Calu3 (cell line): ENCODE data around the gene TTLL10. TPM values are rescaled to one million over a fixed set of nuclear protein-coding genes. Genes with fewer than 3 reads are reported as not detected.

ENCODE experiments used
- BruUV-seq: library from RNA; stranded (reverse); fragments of 400-500 nt; replicated peaks from 2 replicates; lab custom pipeline; 2021; lab: Mats Ljungman, UMichigan
- CTCF ChIA-PET: fragments of 300-600 bp; sonication (Branson Sonifier 250); formaldehyde crosslinking; loops from one replicate; lab custom pipeline; 2022; ENCODE audit warnings: antibody characterized with exemption; lab: Charles Lee
- DNase-seq: peaks from one replicate; pipeline ENCODE4 v3.0.0; 2022
- H3K27ac Mint-ChIP-seq: one replicate; pipeline ENCODE4 v1.8.0; 2022; ENCODE audit warnings: mixed read lengths; ENCODE audit not compliant: unreplicated experiment
- H3K27me3 Mint-ChIP-seq: one replicate; pipeline ENCODE4 v1.8.0; 2022; ENCODE audit warnings: mixed read lengths; ENCODE audit not compliant: unreplicated experiment
- H3K36me3 Mint-ChIP-seq: one replicate; pipeline ENCODE4 v1.8.0; 2022; ENCODE audit warnings: mild to moderate bottlenecking, moderate library complexity, mixed read lengths; ENCODE audit not compliant: insufficient read depth, unreplicated experiment
- H3K4me1 Mint-ChIP-seq: one replicate; pipeline ENCODE4 v1.8.0; 2022; ENCODE audit warnings: mild to moderate bottlenecking, low read depth, mixed read lengths; ENCODE audit not compliant: unreplicated experiment
- H3K4me3 Mint-ChIP-seq: one replicate; pipeline ENCODE4 v1.8.0; 2022; ENCODE audit warnings: mild to moderate bottlenecking, low read depth, moderate library complexity, mixed read lengths; ENCODE audit not compliant: unreplicated experiment
- H3K9me3 Mint-ChIP-seq: one replicate; pipeline ENCODE4 v1.8.0; 2022; ENCODE audit warnings: low read depth, mixed read lengths; ENCODE audit not compliant: unreplicated experiment
- CTCF ChIP-seq: fragments of 200-600 bp; IDR thresholded peaks from one replicate; pipeline ENCODE4 v1.8.0; 2022; ENCODE audit warnings: antibody characterized with exemption; ENCODE audit not compliant: unreplicated experiment
- intact Hi-C: fragments of 100-400 bp; cut with micrococcal nuclease; formaldehyde crosslinking; loops from one replicate; pipeline ENCODE4 v1.10.0; 2022; ENCODE audit not compliant: unreplicated experiment
- total RNA-seq: library from RNA; stranded (reverse); gene quantifications from 2 replicates; pipeline ENCODE4 v1.2.3, GENCODE V29; 2022

Gene TTLL10
- total RNA-seq, 1 experiment from 2014 or later: 3.5 TPM

GRCh38 chr1:1240822-1241587 lies 67.3 kb downstream of the TTLL10 start:
- CTCF ChIA-PET: no interaction called here
- no TSS peak for BruUV-seq
- DNase-seq: no peak
- TF ChIP-seq CTCF: no peak
- peaks cover 39% of the 10 kb centered on the region for H3K36me3 Mint-ChIP-seq
- H3K4me3 Mint-ChIP-seq: peak overlapping the region; percentile 17
- no peaks in the 10 kb centered on the region for H3K27me3 Mint-ChIP-seq
- H3K9me3 Mint-ChIP-seq: no peaks in the 10 kb centered on the region
- no peaks in the 10 kb centered on the region for H3K4me1 Mint-ChIP-seq
- H3K27ac Mint-ChIP-seq: peak overlapping the region; percentile 76
- intact Hi-C loops: no loop called here

GRCh38 chr1:1241588-1242219 lies 68.0 kb downstream of the TTLL10 start:
- Mint-ChIP-seq H3K4me3 (no peak overlapping the region), H3K36me3 (peaks cover 32% of the 10 kb centered on the region), H3K27me3 (no peaks in the 10 kb centered on the region), H3K4me1 (no peaks in the 10 kb centered on the region), H3K27ac (no peak overlapping the region), H3K9me3 (no peaks in the 10 kb centered on the region)
- CTCF ChIA-PET: no interaction called here
- intact Hi-C loops: no loop called here
- no peak for DNase-seq
- BruUV-seq: no TSS peak
- no peak for TF ChIP-seq CTCF

- no peaks in the 10 kb centered on the region for H3K9me3 Mint-ChIP-seq
- no peak overlapping the region for H3K27ac Mint-ChIP-seq
- no peak overlapping the region for H3K4me3 Mint-ChIP-seq
- no peak for TF ChIP-seq CTCF
- CTCF ChIA-PET: no interaction called here
- DNase-seq: no peak
- H3K4me1 Mint-ChIP-seq: no peaks in the 10 kb centered on the region
- intact Hi-C loops: no loop called here
- H3K36me3 Mint-ChIP-seq: peaks cover 26% of the 10 kb centered on the region
- no TSS peak for BruUV-seq
- H3K27me3 Mint-ChIP-seq: no peaks in the 10 kb centered on the region
Observed at GRCh38 chr1:1242461-1243265, 69.0 kb downstream of the TTLL10 start.

GRCh38 chr1:1243266-1243660 lies 69.6 kb downstream of the TTLL10 start:
- no peak for DNase-seq
- H3K4me1 Mint-ChIP-seq: no peaks in the 10 kb centered on the region
- intact Hi-C loops: no loop called here
- no peak overlapping the region for H3K27ac Mint-ChIP-seq
- no peaks in the 10 kb centered on the region for H3K9me3 Mint-ChIP-seq
- no peak overlapping the region for H3K4me3 Mint-ChIP-seq
- no peaks in the 10 kb centered on the region for H3K27me3 Mint-ChIP-seq
- TF ChIP-seq CTCF: no peak
- CTCF ChIA-PET: no interaction called here
- peaks cover 25% of the 10 kb centered on the region for H3K36me3 Mint-ChIP-seq
- no TSS peak for BruUV-seq
